ENCODE measurements around the gene WDTC1. TPM values are rescaled to one million over a fixed set of nuclear protein-coding genes. Genes with fewer than 3 reads are reported as not detected.
"Not testable (repeated sequence)": the region's sequence is repeated elsewhere in the genome, so short reads cannot be mapped to it uniquely, and the experiment has no call there.

WDTC1 gene
- polyA plus RNA-seq, 1 donor (not counting 4 experiments of a cell fraction or from before 2014, with no cell fraction given) = 5.1 TPM

- not testable (repeated sequence) for H3K4me2 ChIP-seq (ENCODE audit: control insufficient read depth, extremely low read depth, insufficient read depth, low read depth, low read length); DNase-seq (ENCODE audit: low read depth, low spot score); H2AFZ ChIP-seq (ENCODE audit: control insufficient read depth, low read length); H4K20me1 ChIP-seq (ENCODE audit: control insufficient read depth, extremely low read depth, insufficient read depth, low read length); H3K79me2 ChIP-seq (ENCODE audit: control insufficient read depth, insufficient read depth, low read length); H3K9ac ChIP-seq (ENCODE audit: control insufficient read depth, extremely low read depth, insufficient read depth, low read length); FAIRE-seq; H3K27ac ChIP-seq (ENCODE audit: control insufficient read depth, insufficient read depth, low read length); H3K27me3 ChIP-seq (ENCODE audit: control insufficient read depth, extremely low read depth, insufficient read depth, low read length); H3K4me3 ChIP-seq (ENCODE audit: control insufficient read depth in 2 of 3, extremely low read depth in 1 of 3, insufficient read depth in 2 of 3, low read depth in 1 of 3, low read length in 3 of 3); H3K9me3 ChIP-seq (ENCODE audit: control insufficient read depth, low read depth, low read length); H3K4me1 ChIP-seq (ENCODE audit: control insufficient read depth, extremely low read depth, insufficient read depth, low read length); H3K9me1 ChIP-seq (ENCODE audit: control insufficient read depth, extremely low read depth, insufficient read depth, low read length)
- dilution Hi-C loops (cut with MboI; ENCODE audit: extremely low pct_ligation_motif_present, low sequenced_read_pairs) = loop anchor here (25.0 kb wide), 1 partner anchor 252 kb away; no protein-coding TSS in a partner anchor
- H3K36me3 ChIP-seq (ENCODE audit: control insufficient read depth in 2 of 2, extremely low read depth in 1 of 2, insufficient read depth in 2 of 2, low read length in 2 of 2) = peaks cover 0 to 12% of the 10 kb centered on the region in 2 experiments
Measured at GRCh38 chr1:27289125-27289524, 54.7 kb downstream of the WDTC1 start.

GRCh38 chr1:27290581-27290980 is 56.1 kb downstream of the WDTC1 start:
- Histone ChIP-seq H4K20me1 (ENCODE audit: control insufficient read depth, extremely low read depth, insufficient read depth, low read length) (no peaks in the 10 kb centered on the region), H3K27ac (ENCODE audit: control insufficient read depth, insufficient read depth, low read length) (no peak overlapping the region), H3K9me3 (ENCODE audit: control insufficient read depth, low read depth, low read length) (no peaks in the 10 kb centered on the region), H3K36me3 (ENCODE audit: control insufficient read depth in 2 of 2, extremely low read depth in 1 of 2, insufficient read depth in 2 of 2, low read length in 2 of 2) (peaks cover 0 to 15% of the 10 kb centered on the region in 2 experiments), H3K9ac (ENCODE audit: control insufficient read depth, extremely low read depth, insufficient read depth, low read length) (no peak overlapping the region), H3K4me1 (ENCODE audit: control insufficient read depth, extremely low read depth, insufficient read depth, low read length) (no peaks in the 10 kb centered on the region), H3K27me3 (ENCODE audit: control insufficient read depth, extremely low read depth, insufficient read depth, low read length) (no peaks in the 10 kb centered on the region), H3K4me3 (ENCODE audit: control insufficient read depth in 2 of 3, extremely low read depth in 1 of 3, insufficient read depth in 2 of 3, low read depth in 1 of 3, low read length in 3 of 3) (no peak overlapping the region), H3K9me1 (ENCODE audit: control insufficient read depth, extremely low read depth, insufficient read depth, low read length) (no peaks in the 10 kb centered on the region), H3K4me2 (ENCODE audit: control insufficient read depth, extremely low read depth, insufficient read depth, low read depth, low read length) (no peak overlapping the region), H2AFZ (ENCODE audit: control insufficient read depth, low read length) (no peak overlapping the region), H3K79me2 (ENCODE audit: control insufficient read depth, insufficient read depth, low read length) (no peaks in the 10 kb centered on the region)
- FAIRE-seq = no peak
- dilution Hi-C loops (cut with MboI; ENCODE audit: extremely low pct_ligation_motif_present, low sequenced_read_pairs) = loop anchor here (25.0 kb wide), 1 partner anchor 253 kb away; no protein-coding TSS in a partner anchor
- DNase-seq (ENCODE audit: low read depth, low spot score) = no peak
- no peak for TF ChIP-seq CTCF (optimal IDR thresholded peaks at IDR 0.05 in 1 of 3, IDR thresholded peaks at IDR 0.05 in 1 of 3, conservative IDR thresholded peaks at IDR 0.05 in 1 of 3; ENCODE audit: extremely low read depth in 1 of 3, insufficient read depth in 2 of 3, low read length in 3 of 3)
- no peak for TF ChIP-seq EZH2 (IDR thresholded peaks at IDR 0.05; ENCODE audit: low read length)

GRCh38 chr1:27292106-27292505 is 57.7 kb downstream of the WDTC1 start:
- no peaks in the 10 kb centered on the region for H3K9me3 ChIP-seq (ENCODE audit: control insufficient read depth, low read depth, low read length)
- no peak overlapping the region for H2AFZ ChIP-seq (ENCODE audit: control insufficient read depth, low read length)
- no peak overlapping the region for H3K4me2 ChIP-seq (ENCODE audit: control insufficient read depth, extremely low read depth, insufficient read depth, low read depth, low read length)
- no peaks in the 10 kb centered on the region for H3K79me2 ChIP-seq (ENCODE audit: control insufficient read depth, insufficient read depth, low read length)
- no peak overlapping the region for H3K9ac ChIP-seq (ENCODE audit: control insufficient read depth, extremely low read depth, insufficient read depth, low read length)
- no peaks in the 10 kb centered on the region for H3K4me1 ChIP-seq (ENCODE audit: control insufficient read depth, extremely low read depth, insufficient read depth, low read length)
- H3K36me3 ChIP-seq (ENCODE audit: control insufficient read depth in 2 of 2, extremely low read depth in 1 of 2, insufficient read depth in 2 of 2, low read length in 2 of 2) = peaks cover 0 to 17% of the 10 kb centered on the region in 2 experiments
- no peaks in the 10 kb centered on the region for H4K20me1 ChIP-seq (ENCODE audit: control insufficient read depth, extremely low read depth, insufficient read depth, low read length)
- H3K9me1 ChIP-seq (ENCODE audit: control insufficient read depth, extremely low read depth, insufficient read depth, low read length) = no peaks in the 10 kb centered on the region
- H3K27me3 ChIP-seq (ENCODE audit: control insufficient read depth, extremely low read depth, insufficient read depth, low read length) = no peaks in the 10 kb centered on the region
- dilution Hi-C loops (cut with MboI; ENCODE audit: extremely low pct_ligation_motif_present, low sequenced_read_pairs) = loop anchor here (25.0 kb wide), 1 partner anchor 255 kb away; no protein-coding TSS in a partner anchor
- DNase-seq (ENCODE audit: low read depth, low spot score) (no peak), FAIRE-seq (no peak)
- H3K4me3 ChIP-seq (ENCODE audit: control insufficient read depth in 2 of 3, extremely low read depth in 1 of 3, insufficient read depth in 2 of 3, low read depth in 1 of 3, low read length in 3 of 3) = no peak overlapping the region
- no peak overlapping the region for H3K27ac ChIP-seq (ENCODE audit: control insufficient read depth, insufficient read depth, low read length)
- TF ChIP-seq CTCF (optimal IDR thresholded peaks at IDR 0.05 in 1 of 3, IDR thresholded peaks at IDR 0.05 in 1 of 3, conservative IDR thresholded peaks at IDR 0.05 in 1 of 3; ENCODE audit: extremely low read depth in 1 of 3, insufficient read depth in 2 of 3, low read length in 3 of 3) (no peak), EZH2 (IDR thresholded peaks at IDR 0.05; ENCODE audit: low read length) (no peak)
